Measurements from ENCODE around the gene MARK1. TPM values are rescaled to one million over a fixed set of nuclear protein-coding genes. Genes with fewer than 3 reads are reported as not detected.

The MARK1 gene
- total and polyA plus RNA-seq, 9 of the 15 experiments (the other 6 are each of a cell fraction or from before 2014, with no cell fraction given) = not detected

DNA sequence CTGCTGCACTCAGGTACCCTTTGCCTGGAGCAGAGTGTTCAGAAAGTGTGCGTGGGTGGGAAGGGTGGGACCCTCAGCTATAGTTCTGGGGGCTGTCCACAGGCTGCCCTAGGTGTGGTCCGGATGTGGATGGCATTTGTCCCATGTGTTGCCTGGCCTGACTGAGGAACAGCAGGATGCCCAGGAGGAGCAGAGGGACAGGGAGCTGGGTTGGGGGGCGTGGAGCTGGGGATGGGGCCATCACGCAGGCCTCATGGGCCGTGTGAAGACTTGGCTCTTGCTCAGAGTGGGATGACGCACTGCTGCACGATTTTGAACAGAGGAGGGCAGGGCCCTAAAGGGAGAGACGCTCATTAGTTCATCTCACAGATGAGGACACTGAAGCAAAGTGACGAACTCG is 179.2 kb downstream of the MARK1 start (continued):
- TF ChIP-seq, protein P1, sequence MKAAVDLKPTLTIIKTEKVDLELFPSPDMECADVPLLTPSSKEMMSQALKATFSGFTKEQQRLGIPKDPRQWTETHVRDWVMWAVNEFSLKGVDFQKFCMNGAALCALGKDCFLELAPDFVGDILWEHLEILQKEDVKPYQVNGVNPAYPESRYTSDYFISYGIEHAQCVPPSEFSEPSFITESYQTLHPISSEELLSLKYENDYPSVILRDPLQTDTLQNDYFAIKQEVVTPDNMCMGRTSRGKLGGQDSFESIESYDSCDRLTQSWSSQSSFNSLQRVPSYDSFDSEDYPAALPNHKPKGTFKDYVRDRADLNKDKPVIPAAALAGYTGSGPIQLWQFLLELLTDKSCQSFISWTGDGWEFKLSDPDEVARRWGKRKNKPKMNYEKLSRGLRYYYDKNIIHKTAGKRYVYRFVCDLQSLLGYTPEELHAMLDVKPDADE (conservative IDR thresholded peaks at IDR 0.05; ENCODE audit: control insufficient read depth, low read depth, low read length) = no peak
- TF ChIP-seq BRD9 (IDR thresholded peaks at IDR 0.05; ENCODE audit: low read depth, partially characterized antibody) = no peak
- TF ChIP-seq NFE2 (IDR thresholded peaks at IDR 0.05; ENCODE audit: low read depth) = no peak
- TF ChIP-seq SIRT6 (IDR thresholded peaks at IDR 0.05; ENCODE audit: low read depth, low read length) = no peak
- no peak for TF ChIP-seq ZKSCAN8 (CRISPR knock-in tag; IDR thresholded peaks at IDR 0.05)
- no peak for TF ChIP-seq NEUROD1 (IDR thresholded peaks at IDR 0.05; ENCODE audit: borderline replicate concordance, low read depth, low read length, partially characterized antibody)
- TF ChIP-seq, protein P2, sequence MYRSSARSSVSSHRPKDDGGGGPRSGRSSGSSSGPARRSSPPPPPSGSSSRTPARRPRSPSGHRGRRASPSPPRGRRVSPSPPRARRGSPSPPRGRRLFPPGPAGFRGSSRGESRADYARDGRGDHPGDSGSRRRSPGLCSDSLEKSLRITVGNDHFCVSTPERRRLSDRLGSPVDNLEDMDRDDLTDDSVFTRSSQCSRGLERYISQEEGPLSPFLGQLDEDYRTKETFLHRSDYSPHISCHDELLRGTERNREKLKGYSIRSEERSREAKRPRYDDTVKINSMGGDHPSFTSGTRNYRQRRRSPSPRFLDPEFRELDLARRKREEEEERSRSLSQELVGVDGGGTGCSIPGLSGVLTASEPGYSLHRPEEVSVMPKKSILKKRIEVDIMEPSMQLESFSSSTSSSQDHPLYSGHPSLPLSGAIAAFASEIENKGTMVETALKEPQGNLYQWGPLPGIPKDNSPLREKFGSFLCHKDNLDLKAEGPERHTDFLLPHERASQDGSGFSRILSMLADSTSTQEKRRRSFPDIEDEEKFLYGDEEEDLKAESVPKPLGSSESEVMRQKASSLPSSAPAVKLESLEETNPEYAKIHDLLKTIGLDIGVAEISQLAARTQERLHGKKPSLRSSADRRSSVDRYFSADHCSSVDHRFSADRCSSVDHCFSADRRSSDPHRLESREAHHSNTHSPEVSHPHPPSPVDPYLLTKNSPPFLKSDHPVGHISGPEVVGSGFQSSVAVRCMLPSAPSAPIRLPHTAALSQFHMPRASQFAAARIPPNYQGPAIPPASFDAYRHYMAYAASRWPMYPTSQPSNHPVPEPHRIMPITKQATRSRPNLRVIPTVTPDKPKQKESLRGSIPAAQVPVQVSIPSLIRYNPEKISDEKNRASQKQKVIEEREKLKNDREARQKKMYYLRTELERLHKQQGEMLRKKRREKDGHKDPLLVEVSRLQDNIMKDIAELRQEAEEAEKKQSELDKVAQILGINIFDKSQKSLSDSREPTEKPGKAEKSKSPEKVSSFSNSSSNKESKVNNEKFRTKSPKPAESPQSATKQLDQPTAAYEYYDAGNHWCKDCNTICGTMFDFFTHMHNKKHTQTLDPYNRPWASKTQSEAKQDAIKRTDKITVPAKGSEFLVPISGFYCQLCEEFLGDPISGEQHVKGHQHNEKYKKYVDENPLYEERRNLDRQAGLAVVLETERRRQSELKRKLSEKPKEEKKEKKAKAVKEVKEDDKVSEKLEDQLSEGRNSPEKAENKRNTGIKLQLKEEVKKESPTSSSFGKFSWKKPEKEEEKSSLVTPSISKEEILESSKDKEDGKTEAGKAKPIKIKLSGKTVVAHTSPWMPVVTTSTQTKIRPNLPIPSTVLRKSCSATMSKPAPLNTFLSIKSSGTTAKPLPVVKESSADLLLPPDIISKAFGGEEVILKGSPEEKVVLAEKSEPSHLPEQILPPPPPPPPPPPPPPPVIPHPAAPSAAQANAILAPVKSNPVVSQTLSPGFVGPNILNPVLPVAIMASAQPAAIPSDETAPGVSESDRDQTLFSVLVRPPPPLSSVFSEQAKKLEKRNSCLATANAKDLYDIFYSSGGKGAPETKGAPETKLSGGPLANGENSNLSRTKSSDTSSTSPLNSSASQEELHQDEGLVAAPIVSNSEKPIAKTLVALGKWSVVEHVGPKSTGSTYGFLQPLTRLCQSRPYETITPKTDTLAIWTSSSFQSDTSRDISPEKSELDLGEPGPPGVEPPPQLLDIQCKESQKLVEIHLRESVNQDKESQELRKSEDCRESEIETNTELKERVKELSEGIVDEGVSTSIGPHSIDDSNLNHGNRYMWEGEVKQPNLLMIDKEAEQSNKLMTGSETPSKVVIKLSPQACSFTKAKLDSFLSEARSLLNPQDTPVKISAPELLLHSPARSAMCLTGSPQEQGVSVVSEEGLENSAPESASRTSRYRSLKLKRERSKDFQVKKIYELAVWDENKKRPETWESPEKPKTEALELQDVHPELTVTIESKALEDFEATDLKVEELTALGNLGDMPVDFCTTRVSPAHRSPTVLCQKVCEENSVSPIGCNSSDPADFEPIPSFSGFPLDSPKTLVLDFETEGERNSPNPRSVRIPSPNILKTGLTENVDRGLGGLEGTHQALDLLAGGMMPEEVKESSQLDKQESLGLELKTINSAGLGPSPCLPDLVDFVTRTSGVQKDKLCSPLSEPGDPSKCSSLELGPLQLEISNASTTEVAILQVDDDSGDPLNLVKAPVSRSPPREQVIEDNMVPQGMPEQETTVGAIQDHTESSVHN (IDR thresholded peaks at IDR 0.05; ENCODE audit: borderline replicate concordance in 1 of 2, low read depth in 1 of 2) = no peak
- no peak for TF ChIP-seq RBBP5 (IDR thresholded peaks at IDR 0.05; ENCODE audit: borderline replicate concordance, insufficient read depth, low read length, poor library complexity, severe bottlenecking)
- no peak for TF ChIP-seq SRSF1 (IDR thresholded peaks at IDR 0.05; ENCODE audit: low read depth, low read length)
- TF ChIP-seq U2AF1 (optimal IDR thresholded peaks at IDR 0.05; ENCODE audit: low read depth, low read length) = no peak

Data from K562 (cell line).